Hepatocyte (in vitro differentiated cells): ENCODE measurements around the gene MAP6. TPM values are rescaled to one million over a fixed set of nuclear protein-coding genes. Genes with fewer than 3 reads are reported as not detected.

Experiments used
- DNase-seq: peaks from one replicate; pipeline ENCODE4 v3.0.0-alpha.2; 2016; ENCODE audit warnings: low spot score
- H2AFZ ChIP-seq: fragments of 200-600 bp; sonication (generic); 2 replicates; pipeline ENCODE4 v1.6.0; 2016; ENCODE audit warnings: antibody characterized with exemption, mild to moderate bottlenecking
- H3K27ac ChIP-seq: fragments of 200-600 bp; sonication (generic); 2 replicates; pipeline ENCODE4 v1.5.1; 2016; ENCODE audit warnings: mild to moderate bottlenecking
- H3K27me3 ChIP-seq: fragments of 200-600 bp; sonication (generic); 2 replicates; pipeline ENCODE4 v1.6.1; 2016
- H3K36me3 ChIP-seq: fragments of 200-600 bp; sonication (generic); replicated peaks from 2 replicates; pipeline ENCODE4 v1.5.1; 2016; ENCODE audit warnings: low read depth; ENCODE audit not compliant: insufficient read depth
- H3K4me1 ChIP-seq: fragments of 200-600 bp; sonication (generic); 2 replicates; pipeline ENCODE4 v1.5.1; 2016; ENCODE audit warnings: mild to moderate bottlenecking, moderate library complexity; ENCODE audit not compliant: insufficient read depth
- H3K4me2 ChIP-seq: fragments of 200-600 bp; sonication (generic); 2 replicates; pipeline ENCODE4 v1.6.0; 2016
- H3K4me3 ChIP-seq: fragments of 200-600 bp; sonication (generic); 2 replicates; pipeline ENCODE4 v1.5.1; 2016; ENCODE audit warnings: mild to moderate bottlenecking
- H3K79me2 ChIP-seq: fragments of 200-600 bp; sonication (generic); 2 replicates; pipeline ENCODE4 v1.6.0; 2017; ENCODE audit warnings: mild to moderate bottlenecking
- H3K9me2 ChIP-seq: fragments of 200-600 bp; sonication (generic); replicated peaks from 2 replicates; pipeline ENCODE4 v1.6.0; 2017; ENCODE audit warnings: mild to moderate bottlenecking; ENCODE audit not compliant: insufficient read depth
- H3K9me3 ChIP-seq: fragments of 200-600 bp; sonication (generic); 2 replicates; pipeline ENCODE4 v1.5.1; 2016; ENCODE audit warnings: low read depth, mild to moderate bottlenecking
- H4K20me1 ChIP-seq: fragments of 200-600 bp; sonication (generic); 2 replicates; pipeline ENCODE4 v1.6.0; 2016; ENCODE audit warnings: mild to moderate bottlenecking; ENCODE audit not compliant: insufficient read depth, poor library complexity, severe bottlenecking
- EZH2 ChIP-seq: fragments of 200-600 bp; sonication (generic); IDR thresholded peaks from 2 replicates; pipeline ENCODE4 v1.6.1; 2016; ENCODE audit warnings: antibody characterized with exemption, mild to moderate bottlenecking, borderline replicate concordance
- EZH2phosphoT487 ChIP-seq: fragments of 200-600 bp; sonication (generic); IDR thresholded peaks from one replicate; pipeline ENCODE4 v1.6.1; 2018; ENCODE audit warnings: antibody characterized with exemption, mild to moderate bottlenecking, low read depth, moderate library complexity; ENCODE audit not compliant: unreplicated experiment, severe bottlenecking
- WGBS: methylation state at CpG from one replicate; pipeline ENCODE4 v1.1.6; 2016; ENCODE audit warnings: low lambda C conversion rate; ENCODE audit errors: missing lambda C conversion rate; 5-methylcytosine and 5-hydroxymethylcytosine counted together
- polyA plus RNA-seq: library from polyadenylated mRNA; unstranded; fragments of >200 nt; fragmentation: Nextera tagmentation; extraction: Ambion mirVana; gene quantifications from 2 replicates; pipeline ENCODE4 v1.2.1, GENCODE V29; 2016
- total RNA-seq: library from RNA; depleted of rRNA; stranded (reverse); fragments of >200 nt; gene quantifications from 2 replicates; pipeline ENCODE4 v1.2.3, GENCODE V29; 2014
- TF ChIP-seq, protein P1 (sequence below): fragments of 200-600 bp; sonication (generic); IDR thresholded peaks from 2 replicates; pipeline ENCODE4 v1.5.1; 2016; ENCODE audit warnings: antibody characterized with exemption, mild to moderate bottlenecking; ENCODE audit not compliant: poor library complexity

The MAP6 gene
- total and polyA plus RNA-seq, 2 experiments from 2014 or later = 3.8 to 6.4 TPM

- H3K9me3 ChIP-seq = no peaks in the 10 kb centered on the region
- no peaks in the 10 kb centered on the region for H3K36me3 ChIP-seq
- H2AFZ ChIP-seq = no peak overlapping the region
- peak overlapping the region; percentile 65 for H3K4me2 ChIP-seq
- TF ChIP-seq, protein P1, sequence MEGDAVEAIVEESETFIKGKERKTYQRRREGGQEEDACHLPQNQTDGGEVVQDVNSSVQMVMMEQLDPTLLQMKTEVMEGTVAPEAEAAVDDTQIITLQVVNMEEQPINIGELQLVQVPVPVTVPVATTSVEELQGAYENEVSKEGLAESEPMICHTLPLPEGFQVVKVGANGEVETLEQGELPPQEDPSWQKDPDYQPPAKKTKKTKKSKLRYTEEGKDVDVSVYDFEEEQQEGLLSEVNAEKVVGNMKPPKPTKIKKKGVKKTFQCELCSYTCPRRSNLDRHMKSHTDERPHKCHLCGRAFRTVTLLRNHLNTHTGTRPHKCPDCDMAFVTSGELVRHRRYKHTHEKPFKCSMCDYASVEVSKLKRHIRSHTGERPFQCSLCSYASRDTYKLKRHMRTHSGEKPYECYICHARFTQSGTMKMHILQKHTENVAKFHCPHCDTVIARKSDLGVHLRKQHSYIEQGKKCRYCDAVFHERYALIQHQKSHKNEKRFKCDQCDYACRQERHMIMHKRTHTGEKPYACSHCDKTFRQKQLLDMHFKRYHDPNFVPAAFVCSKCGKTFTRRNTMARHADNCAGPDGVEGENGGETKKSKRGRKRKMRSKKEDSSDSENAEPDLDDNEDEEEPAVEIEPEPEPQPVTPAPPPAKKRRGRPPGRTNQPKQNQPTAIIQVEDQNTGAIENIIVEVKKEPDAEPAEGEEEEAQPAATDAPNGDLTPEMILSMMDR = no peak
- TF ChIP-seq EZH2 (no peak), EZH2phosphoT487 (no peak)
- no peaks in the 10 kb centered on the region for H3K27me3 ChIP-seq
- peak overlapping the region; percentile 94 for H3K27ac ChIP-seq
- 93% methylated on average over 12 of the region's 12 CpGs for WGBS
- H3K4me1 ChIP-seq = peaks cover 39% of the 10 kb centered on the region
- no peaks in the 10 kb centered on the region for H3K9me2 ChIP-seq
- no peaks in the 10 kb centered on the region for H3K79me2 ChIP-seq
- H4K20me1 ChIP-seq = no peaks in the 10 kb centered on the region
- no peak overlapping the region for H3K4me3 ChIP-seq
- no peak for DNase-seq
Measured at GRCh38 chr11:75555079-75555811, 113.6 kb downstream of the MAP6 start.

DNA sequence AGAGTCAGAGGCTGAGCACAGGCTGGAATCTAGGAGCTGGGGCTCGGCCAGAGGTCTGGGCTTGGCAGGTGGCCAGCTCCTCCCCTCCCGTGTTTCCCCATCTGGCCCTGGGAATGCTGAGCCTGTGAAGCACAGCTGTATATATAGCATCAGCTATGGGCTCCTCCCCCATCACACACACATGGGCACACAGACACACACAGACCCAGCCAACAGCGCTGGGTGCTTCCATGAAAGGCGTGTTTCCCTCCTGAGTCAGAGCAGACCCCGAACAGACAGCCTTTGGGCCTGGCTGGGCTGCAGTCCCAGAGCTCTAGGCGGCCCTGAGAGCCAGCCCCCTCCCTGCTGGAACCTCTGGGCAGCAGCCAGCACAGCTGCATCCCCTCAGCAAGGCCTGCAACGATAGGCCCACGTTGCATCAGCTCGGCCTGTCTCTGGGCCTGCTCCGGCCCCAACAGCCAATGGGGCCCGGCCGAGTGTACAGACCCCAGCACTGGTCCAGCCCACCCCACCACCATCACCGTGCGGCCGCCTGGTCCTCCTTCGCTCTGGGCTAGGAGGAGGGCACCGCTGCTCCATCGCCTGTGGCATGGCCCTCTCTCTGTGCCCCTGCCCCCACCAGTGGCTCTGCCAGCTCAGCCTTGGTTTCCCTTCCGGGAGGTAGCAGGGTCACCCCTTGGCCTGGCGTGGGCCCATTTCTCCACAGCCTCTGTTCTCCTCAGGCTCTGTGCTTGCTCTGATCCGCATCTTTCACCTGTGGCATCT lies 114.4 kb downstream of the MAP6 start:
- Histone ChIP-seq H4K20me1 (no peaks in the 10 kb centered on the region), H3K9me2 (no peaks in the 10 kb centered on the region), H3K27ac (peak overlapping the region; percentile 94), H3K4me2 (peak overlapping the region; percentile 65), H3K27me3 (no peaks in the 10 kb centered on the region), H3K79me2 (no peaks in the 10 kb centered on the region), H2AFZ (no peak overlapping the region), H3K9me3 (no peaks in the 10 kb centered on the region), H3K4me1 (peaks cover 31% of the 10 kb centered on the region), H3K36me3 (no peaks in the 10 kb centered on the region), H3K4me3 (no peak overlapping the region)
- peak; percentile 93 for DNase-seq
- WGBS = 50% methylated on average over 21 of the region's 21 CpGs
- TF ChIP-seq, protein P1 = no peak
- TF ChIP-seq EZH2 (no peak), EZH2phosphoT487 (no peak)

DNA sequence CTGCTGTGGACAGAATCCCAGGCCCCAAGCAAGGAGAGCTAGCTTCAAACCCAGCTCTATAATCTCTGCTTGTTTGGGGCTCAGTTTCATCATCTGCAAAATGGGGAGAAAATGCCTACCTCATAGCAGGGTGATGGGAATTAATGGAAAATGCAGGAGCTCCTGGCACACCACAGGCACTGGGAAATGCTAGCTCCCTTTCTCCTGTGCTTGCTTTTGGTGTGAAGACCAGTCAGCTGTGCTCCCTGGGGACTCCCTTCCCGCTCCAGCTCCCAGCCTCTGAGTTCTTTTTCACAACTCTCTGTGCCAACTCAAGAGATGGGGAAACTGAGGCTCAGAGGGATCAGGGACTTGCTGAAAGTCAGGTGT lies 115.0 kb downstream of the MAP6 start:
- H3K36me3 ChIP-seq = no peaks in the 10 kb centered on the region
- H3K27me3 ChIP-seq = no peaks in the 10 kb centered on the region
- no peak for TF ChIP-seq EZH2phosphoT487
- TF ChIP-seq, protein P1 = no peak
- no peak for TF ChIP-seq EZH2
- no peaks in the 10 kb centered on the region for H3K9me3 ChIP-seq
- H4K20me1 ChIP-seq = no peaks in the 10 kb centered on the region
- peak overlapping the region; percentile 50 for H3K27ac ChIP-seq
- no peak for DNase-seq
- H2AFZ ChIP-seq = no peak overlapping the region
- no peaks in the 10 kb centered on the region for H3K79me2 ChIP-seq
- peaks cover 26% of the 10 kb centered on the region for H3K4me1 ChIP-seq
- WGBS = 58% methylated on average over 1 of the region's 1 CpG
- no peaks in the 10 kb centered on the region for H3K9me2 ChIP-seq
- H3K4me2 ChIP-seq = peak overlapping the region; percentile 38
- no peak overlapping the region for H3K4me3 ChIP-seq
